ENCODE results near the gene LINGO1.

Gene LINGO1

DNA sequence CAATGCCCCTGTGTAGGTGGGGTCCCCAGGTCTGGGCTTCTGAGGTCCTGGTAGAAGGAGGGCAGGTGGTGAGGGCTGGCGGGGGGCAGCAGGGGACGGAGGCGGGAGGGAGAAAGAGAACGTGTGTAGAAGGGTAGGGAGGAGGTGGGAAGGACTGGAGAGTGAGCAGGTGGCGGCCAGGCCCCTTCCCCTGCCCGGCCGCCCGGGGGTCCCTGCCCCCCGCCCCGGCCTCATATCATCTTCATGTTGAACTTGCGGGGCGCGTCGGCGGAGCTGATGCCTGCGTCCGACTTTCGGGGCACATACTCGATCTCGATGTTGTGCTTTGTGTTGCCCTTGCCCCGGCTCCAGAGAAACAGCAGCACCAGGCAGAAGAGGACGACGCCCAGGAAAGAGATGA lies 18.9 kb downstream of the LINGO1 start:
- no peak for DNase-seq

DNA sequence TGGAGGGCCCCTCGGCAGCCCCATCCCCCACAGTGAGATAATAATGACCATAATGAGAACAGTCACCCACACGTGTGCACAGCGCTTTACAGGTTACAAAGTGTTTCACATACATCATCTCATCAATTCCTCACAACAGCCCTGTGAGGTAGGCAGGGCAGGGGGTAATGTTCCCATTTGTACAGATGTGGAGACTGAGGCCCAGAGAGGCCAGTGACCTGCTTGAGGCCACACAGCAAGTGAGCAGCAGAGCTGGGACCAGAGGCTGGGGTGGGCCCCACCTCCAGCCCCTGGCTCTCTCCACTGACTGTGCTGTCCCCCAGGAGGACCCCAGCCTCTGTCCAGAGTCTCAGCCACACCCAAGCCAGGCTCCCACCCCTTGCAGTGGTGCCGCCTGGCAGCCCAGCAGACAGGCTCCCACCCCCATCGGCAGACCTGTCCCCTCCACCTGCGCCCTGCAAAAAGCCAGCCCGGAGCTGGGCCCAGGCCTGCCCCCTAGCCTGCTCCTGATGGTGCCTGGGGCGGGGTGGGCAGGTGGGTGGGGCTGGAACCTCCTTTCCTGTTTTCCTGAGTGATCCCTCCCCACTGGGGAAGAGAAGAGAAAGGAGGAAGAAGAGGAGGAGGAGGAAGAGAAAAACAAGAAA lies 19.6 kb downstream of the LINGO1 start:
- DNase-seq, result no peak

DNA sequence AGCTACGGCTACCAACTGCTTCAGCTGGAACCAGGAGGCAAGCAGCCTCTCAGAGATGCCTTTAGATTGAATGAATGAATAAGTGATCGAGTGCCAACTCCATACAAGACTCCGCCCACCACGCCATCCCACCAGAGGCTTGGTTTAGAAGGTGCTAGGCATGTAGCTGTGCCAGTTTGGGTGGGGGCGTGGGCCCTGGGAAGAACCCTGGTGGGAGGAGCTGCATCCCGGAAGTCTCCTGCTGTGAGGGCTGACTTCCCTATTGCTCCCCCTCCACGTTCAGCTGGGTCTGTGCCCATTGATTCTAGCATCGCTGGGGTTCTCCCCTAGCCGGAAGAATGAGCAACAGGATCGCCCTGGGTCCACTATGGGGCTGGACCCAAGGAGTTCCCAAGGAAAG lies 20.9 kb downstream of the LINGO1 start:
- no peak for DNase-seq

DNA sequence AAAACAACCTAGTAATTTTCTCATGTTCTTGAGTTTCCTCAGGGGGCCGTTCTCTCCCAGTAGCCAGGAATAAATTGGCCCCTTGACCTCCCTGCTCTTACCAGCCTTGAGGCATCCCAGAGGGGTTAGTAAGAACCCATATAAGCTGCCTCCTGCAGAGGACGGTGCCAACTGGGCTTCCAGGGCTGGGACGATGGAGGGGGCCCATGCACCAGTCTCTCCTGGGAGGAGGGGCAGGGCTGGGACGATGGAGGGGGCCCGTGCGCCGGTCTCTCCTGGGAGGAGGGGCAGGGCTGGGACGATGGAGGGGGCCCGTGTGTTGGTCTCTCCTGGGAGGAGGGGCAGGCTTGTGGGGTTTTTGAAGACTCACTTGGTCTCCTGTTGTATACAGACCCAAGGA lies 22.0 kb downstream of the LINGO1 start:
- no peak for DNase-seq

DNA sequence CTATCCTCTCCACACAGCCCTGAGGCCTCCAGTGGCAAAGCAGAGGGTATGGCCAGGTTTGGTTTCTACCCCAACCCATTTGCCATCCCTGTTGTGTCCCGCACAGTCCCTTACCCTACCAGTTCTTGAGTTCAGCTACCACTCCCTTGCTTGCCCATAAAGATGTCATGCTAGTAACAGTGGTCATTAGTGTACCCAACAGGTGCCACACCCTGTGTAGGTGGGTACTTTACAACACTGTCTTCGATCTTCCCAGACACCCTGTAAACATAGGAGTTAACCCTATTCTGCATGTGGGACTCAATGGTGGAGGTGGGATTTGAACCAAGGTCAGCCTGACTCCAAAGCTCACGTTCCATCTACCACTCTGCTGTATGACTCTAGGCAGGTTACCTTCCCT lies 23.2 kb downstream of the LINGO1 start:
- no peak for DNase-seq

DNA sequence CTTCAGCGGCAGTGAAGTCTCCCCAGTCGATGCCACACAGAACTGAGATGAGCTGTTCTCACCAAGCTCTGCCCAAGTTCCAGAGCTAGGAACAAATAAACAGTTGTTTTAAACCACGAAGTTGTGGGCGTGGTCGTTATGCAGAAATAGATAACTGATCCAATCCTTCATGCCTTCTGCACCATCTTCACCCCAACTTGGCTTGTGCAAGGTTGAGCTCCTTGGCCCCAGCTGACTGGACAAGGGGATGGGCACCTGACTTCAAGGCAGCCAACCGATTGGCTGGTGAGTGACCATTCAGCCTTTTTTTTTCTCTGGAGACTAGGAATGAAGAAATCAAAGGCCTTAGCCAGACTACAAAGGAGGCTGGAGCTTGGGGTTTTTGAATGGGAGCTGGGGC lies 23.9 kb downstream of the LINGO1 start:
- DNase-seq, result no peak

DNA sequence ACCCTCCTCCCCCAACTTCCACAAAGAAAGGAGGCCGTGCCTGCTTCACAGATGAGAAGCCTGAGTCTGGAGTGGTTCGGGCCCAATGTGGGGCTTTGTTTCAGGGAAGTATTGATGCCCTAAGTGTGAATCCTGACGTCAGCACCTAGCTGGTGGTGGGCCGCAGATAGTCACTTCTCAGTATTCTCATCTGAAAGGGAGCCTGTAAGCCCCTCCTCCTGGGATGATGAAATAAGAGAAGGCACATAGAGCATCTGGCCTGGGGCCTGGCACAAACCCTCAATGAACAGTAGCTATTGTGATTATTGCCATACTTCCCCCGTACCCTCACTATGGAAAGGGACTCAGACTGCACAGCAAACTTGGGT lies 24.8 kb downstream of the LINGO1 start:
- DNase-seq, result no peak

DNA sequence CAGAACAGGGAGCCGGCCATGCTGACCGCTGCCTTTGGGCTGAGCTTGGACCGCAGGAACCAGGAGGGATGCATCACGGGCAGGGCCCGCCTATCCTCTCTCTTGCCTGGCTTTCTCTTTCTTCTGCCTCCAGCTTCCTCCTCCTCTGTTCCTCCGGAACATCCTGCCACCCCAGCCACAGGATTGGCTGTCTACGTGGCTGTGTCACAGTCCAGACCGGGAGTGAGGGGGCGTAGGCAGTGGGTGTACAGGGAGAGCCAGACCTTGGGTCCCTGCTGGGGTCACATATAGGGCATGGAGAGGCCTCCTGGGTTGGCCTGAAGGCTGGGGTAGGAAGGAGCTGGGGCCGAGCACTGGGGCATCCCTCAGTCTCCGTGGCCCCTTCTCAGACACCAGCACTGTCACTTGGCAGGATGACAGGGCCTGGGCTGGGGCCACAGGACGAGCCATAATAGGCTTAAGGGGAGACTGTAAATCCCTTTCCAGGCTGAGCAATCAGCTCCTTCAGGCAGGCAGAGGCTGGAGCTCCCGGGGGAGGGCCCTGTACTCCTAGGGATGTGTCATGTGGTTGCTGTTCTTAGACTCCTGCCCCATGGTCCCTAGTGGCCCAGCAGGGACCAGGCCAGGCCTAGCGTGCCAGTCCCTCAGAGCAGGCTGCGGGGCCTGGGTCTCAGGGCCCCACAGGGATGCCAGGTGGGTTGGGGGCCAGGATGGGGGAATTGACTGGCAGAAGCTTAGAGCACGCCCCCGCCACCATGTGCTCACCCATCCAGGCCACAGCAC lies 25.4 kb downstream of the LINGO1 start:
- DNase-seq, result no peak

DNA sequence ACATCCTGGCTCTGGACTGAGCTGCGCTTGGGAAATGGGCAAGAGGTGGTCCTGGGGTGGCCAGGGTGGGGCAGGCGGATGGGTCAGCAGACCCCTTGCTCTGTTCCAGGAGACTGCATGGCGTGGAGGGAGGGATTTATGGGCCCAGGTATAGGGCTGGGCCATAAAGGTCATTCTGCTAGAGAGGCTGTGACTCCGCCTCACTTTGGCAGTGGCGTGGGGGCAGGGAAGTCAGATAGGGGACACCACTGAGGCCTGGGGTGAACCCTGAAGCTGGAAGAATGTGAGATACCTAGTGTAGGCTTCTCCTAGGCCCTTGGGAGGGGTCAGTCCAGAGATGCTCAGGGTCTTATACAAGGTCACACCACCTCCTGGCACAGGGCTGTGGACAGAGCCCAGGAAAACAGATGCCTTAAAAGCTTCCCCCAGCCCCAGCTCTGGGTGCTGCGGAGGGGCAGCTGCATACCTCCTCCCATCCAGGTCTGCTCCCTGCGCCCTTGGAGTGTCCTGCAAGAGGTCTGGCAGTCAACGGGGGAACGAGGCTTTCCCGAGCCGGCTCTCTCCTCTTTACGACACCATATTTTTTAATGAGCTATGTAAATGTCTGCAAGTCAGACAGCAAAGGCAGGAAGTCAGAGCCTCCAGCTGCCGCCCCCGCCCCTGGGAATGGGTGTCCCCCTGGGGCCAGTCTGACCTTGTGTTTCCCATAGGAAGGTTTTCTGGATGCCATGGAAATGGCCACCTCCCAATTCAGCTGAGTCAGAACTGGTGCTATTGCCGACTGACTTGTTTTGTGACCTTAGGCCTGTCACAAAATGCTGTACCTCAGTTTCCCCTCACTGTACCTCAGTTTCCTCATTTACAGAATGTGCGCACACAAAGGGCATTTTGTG lies 26.3 kb downstream of the LINGO1 start:
- DNase-seq, result no peak

DNA sequence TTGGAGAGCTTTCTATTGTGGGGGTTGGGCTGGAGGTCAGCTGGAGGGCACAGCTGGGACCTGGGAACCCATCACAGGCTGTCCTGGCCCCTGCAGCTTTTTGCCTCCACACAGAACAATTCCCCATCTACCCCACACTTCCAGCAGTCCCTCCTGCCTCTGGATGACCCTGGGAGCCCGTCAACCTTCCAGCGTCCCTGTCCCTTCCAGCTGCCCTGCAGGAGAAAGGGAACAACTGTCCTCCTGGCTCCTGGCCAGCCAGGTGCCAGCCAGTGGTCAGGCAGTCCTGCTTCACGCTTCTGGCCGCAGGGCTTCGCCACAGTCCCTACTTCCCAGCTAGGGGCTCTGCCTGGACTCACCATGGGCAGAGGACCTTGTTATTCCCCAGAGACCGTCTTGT lies 27.2 kb downstream of the LINGO1 start:
- DNase-seq, result no peak

DNA sequence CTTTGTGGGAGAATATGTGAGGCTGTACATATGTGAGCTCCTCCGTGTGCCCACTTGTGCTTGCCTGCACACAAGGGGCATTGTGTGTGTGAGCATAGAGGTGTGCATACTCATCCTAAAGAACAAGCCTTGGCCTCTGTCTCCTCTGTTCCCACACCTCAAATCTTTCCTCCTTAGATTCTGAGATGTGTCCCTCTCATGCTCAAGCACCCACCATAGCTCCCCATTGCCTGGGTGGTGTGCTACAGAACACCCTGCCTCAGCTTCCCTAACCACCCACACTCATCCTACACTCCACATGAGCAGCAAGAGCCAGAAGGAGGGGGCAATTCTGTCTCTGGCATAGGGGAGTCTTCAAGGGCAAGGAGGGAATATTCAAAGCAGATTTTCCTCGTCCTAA lies 27.7 kb downstream of the LINGO1 start:
- no peak for DNase-seq

DNA sequence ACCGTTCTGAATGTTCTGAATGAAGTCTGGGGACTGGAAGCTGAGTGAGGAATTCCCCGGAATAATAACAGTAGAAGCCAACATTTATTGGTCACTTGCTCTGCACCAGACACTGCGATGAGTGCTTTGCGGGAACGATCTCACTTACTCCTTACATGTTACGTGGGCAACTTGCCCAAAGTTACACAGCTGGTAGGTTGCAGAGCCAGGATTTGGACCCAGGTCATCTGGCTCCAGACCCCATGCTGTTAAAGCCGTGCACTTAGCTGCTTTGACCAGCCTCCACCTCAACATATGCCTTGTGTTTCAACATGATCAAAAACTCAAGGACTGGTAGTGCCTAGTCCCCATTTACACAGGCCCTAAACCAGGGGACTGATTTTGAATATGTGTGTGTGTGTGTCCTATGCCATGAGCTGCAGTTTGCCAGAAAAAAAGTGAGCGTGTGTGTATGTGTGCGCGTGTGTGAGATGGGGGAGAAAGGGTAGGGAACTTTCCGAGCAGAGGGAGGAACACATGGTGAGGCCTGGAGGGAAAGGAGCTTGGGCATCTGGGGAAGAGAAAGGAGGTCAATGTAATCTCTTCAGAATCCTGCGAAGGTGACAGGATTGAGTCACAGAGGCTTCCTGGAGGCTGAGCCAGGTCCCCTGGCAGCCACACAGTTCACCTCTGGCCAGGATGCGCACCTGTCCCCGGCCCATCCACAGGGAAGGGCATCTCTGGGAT lies 28.9 kb downstream of the LINGO1 start:
- DNase-seq, result no peak

DNA sequence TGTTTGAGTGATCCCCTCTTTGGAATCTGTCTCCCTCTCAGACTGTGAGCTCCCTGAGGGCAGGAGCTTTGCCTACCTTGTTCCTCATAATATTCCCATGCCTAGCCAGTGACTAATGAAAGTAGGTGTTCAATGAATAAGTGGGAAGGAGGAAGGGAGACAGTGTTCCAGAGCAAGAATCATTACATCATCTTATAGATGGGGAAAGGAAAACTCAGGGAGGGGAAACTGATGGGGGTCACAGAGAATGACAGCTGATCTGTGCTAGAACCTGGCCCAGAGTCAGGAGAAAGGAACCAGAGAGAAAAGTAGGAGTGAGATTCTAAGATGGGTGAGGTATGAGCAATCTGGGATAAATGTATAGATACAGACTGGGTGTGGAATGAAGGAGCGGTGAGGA lies 29.9 kb downstream of the LINGO1 start:
- no peak for DNase-seq

DNA sequence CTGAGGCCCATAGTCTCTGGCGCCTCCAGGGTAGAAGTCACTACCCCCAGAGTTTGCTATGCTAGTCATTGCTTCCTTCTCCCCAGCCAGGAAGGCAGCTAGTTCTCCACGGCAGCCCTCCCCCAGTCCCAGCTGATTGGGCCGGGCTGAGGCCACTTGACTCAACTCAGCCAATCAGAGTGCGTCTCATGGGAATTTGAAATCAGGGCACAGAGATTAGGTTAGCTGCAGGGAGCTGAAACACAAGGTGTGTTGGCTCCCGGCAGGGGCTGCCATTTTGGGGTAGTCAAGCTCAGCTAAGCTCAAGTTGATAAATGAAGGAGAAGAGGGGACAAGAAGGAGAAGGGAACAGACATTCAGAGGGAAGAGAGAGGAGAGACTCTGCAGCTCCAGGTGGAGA lies 32.8 kb downstream of the LINGO1 start:
- no peak for DNase-seq

DNA sequence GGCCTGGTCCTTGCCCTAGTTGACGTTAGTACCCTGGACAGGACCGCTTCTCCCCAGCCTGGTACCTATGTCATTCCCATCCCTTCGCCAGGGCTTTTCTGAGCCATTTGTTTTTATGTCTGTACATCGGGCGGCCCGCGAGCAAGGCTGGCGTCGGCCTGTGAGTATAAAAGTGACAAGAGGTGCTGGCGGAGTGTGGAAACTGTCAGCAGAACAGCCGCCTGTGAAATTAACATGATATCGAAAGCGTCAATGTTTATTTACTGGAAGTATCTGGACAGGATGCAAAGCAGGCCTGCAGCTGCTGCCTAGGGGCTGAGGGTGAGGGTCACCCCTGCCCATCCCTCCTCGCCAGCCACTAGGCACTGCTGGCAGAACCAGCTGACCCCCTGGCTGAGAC lies 33.4 kb downstream of the LINGO1 start:
- no peak for DNase-seq

DNA sequence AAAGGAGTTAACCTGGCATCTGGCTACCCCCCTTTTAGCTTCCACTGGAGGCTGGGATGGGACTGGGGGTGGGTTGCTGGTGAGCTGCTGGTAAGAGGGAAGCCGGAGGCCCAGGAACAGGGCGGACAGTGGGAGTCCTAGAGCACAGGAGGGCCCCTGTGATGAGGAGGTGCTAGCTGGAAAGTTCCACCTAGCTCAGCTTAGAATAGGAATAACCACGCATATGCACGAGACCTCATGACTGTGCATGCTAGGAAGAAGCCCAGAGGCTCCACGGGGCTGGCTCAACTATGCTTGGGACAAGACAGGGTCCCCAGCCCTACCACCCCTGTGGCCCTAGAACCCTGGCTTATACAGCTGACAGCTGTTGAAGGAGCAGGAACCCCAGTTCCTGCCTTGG lies 34.1 kb downstream of the LINGO1 start:
- DNase-seq, result no peak

DNA sequence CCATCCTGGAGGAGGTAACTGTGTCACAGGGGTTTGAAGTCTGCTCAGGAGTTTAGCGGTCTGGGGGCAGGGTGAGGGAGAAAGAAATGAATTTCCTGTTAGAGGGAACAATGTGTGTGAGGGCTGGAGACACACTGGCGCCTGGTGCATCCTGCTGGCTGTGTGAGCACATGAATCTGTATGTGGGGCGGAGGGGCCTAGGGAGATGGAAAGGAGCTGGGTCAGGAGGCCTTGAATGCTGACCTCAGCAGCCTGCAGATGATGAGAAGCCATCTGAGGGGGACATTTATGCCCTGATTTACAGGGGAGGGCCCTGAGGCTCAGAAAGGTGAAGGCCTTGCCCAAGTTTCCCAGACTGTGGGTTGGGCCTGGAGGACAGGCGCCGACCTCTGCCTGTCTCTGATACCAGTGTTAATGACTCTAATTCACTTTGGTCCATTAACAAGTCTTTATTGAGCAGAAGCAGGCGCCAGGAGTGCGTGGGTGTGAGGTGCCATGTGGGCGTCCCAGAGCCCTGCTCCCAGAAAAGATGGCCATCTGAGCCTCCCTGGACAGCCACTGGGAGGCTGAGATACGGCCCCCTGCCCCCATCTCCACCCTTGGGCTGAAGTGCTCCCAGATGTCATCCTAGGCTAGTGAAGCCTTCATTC lies 34.8 kb downstream of the LINGO1 start:
- DNase-seq, result no peak

DNA sequence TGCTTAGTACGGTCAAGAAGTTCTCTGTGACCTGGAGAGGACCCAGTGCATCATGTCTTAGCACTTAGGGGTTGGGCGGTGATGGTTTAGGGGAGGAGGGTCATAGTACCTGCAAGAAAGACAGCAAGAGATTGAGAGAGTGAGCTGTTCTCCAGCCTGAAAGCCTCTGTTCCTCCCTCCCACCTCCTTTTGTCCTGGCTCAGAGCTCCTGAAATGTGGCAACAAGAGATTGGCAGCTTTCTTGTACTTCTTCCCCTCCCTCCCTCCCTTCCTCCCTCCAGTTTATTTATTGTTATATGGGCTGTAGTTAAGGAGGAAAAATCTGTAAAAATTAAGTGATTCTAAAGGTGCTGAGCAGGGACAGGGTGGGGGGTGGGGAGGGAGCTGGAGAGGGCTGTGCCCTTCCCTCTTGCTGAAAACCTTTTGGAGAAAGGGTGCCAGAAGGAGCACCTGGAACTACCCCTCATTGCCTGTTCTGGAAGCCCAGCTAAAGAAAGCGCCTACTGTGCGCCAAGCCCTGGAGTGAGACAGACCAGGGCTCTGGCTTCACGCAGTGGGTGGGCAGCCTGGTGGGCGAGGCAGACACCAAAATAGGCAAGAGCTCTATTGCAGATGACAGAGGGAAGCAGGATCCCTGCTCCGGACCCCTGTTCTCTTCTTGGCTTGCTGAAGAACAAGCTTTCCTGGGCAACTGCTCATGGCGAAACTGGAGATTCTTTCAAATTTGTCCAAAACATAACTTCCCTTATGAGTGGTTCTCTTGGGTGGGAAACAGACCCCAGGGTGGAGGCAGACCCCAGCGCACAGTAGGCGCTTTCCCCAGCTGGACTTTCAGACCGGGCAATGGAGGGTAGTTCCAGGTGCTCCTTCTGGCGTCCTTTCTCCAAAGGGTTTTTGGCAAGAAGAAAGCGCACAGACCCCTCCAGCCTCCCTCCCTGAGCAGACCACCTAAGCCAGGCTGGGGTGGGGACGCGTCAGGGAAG lies 35.6 kb downstream of the LINGO1 start:
- DNase-seq, result no peak

DNA sequence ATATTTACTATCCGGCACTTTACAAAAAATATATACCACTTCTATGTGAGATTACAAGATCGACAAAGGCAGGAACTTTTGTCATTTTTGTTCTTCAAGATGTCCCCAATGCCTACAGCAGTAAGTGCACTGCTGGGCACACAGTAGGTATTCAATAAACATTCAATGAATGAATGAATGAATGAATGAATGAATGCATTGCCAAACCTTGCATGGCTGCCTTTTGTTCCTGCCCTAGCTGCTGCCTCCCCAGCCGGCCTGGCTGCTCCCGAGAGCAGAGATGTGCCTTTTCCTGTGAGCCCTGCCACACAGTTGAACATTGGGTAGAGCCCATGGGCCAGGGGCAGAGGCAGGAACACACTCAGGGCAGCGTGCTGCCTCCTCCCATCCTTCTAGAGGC lies 37.5 kb downstream of the LINGO1 start:
- no peak for DNase-seq

DNA sequence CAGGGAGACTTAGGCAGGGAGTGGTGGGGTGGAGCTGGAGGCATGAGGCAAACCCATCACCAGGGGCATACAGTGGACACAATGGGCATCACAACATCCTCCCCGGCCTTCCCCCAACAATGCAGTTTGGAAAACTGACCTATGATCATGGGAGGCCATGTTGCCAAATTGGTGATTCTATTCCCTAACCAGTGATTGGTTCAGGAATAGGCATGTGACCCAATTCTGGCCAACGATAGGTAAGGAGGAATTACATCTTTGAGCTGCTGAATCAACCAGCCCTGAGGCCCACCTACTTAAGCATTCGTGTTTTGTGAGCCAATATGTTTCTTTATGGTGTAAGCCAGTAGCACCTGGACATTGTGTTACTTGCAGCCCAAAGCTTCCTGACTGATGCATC lies 40.0 kb downstream of the LINGO1 start:
- no peak for DNase-seq

DNA sequence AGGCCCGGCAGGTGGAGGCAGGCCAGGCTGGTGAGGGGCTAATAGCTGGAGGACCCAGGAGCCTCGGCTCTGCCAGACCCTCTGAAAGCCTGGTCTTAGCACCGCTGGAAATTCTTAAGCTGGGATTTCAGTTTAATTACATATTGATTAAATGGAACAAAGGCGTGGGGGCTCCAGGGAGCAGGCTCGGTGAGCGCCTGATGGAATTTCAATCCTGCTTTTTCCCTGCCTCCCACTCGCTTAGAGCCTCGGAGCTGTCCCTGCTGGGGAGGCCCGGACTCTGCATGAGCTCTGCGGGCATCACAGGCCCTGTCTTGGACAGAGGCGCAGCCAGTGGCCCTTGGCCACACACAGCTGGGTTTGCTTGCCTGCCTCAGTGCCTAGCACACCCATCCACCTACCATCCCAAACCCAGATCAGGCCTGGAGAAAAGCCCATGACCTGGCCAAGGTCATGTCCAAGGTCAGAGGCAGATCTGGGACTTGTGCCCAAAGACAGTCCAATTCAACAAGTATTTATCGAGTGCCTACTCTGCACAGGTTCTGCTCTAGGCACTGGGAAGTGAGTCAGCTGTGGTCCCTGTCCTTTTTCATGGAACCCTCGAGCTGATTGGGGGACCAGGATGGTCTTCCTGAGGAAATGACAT lies 40.6 kb downstream of the LINGO1 start:
- DNase-seq, result no peak
